Tibial artery (tissue), 4 donors: ENCODE measurements around the gene NUP210.
A peak's percentile ranks its signal among the peaks of the same experiment; 100 is the strongest.

Source experiments
- DNase-seq, 2 donors: peaks; one replicate each; pipeline ENCODE4 v3.0.0-alpha.2; 2019
- H3K27ac ChIP-seq, 2 donors: fragments of 200-600 bp; sonication (generic) in 1 of 2; 1 replicate in 1 of 2; 2 replicates in 1 of 2; pipeline ENCODE4 v1.5.1; 2018 to 2019; ENCODE audit warnings: mild to moderate bottlenecking in 1 of 2
- H3K27me3 ChIP-seq, 2 donors: fragments of 200-600 bp; sonication (generic) in 1 of 2; one replicate each; pipeline versions ENCODE4 v1.5.1 to v1.6.0; 2016 to 2019
- H3K36me3 ChIP-seq, 3 donors: fragments of 200-600 bp; sonication (generic) in 2 of 3; one replicate each; pipeline ENCODE4 v1.5.1; 2016 to 2019; ENCODE audit warnings: mild to moderate bottlenecking in 2 of 3
- H3K4me1 ChIP-seq, 4 donors: fragments of 200-600 bp; sonication (generic) in 2 of 4; 1 replicate in 3 of 4; 2 replicates in 1 of 4; pipeline ENCODE4 v1.5.1; 2016 to 2019
- H3K4me3 ChIP-seq, 2 donors: fragments of 200-600 bp; sonication (generic) in 1 of 2; 1 replicate in 1 of 2; 2 replicates in 1 of 2; pipeline ENCODE4 v1.5.1; 2018 to 2019; ENCODE audit warnings: mild to moderate bottlenecking in 2 of 2
- H3K9me3 ChIP-seq, 3 donors: fragments of 200-600 bp; sonication (generic) in 1 of 3; one replicate each; pipeline ENCODE4 v1.5.1; 2016 to 2019
- CTCF ChIP-seq, 2 experiments: fragments of 200-600 bp in 1 of 2; fragments of 450-650 bp in 1 of 2; IDR thresholded peaks; one replicate each; pipeline ENCODE4 v1.5.1; 2017 to 2019; ENCODE audit warnings: antibody characterized with exemption in 2 of 2, mild to moderate bottlenecking in 1 of 2, moderate library complexity in 1 of 2
- intact Hi-C: fragments of 100-400 bp; cut with DNase I; formaldehyde crosslinking; loops from one replicate; pipeline ENCODE4 v1.15.0; 2023; ENCODE audit warnings: low total_unique reads

Gene NUP210

DNA sequence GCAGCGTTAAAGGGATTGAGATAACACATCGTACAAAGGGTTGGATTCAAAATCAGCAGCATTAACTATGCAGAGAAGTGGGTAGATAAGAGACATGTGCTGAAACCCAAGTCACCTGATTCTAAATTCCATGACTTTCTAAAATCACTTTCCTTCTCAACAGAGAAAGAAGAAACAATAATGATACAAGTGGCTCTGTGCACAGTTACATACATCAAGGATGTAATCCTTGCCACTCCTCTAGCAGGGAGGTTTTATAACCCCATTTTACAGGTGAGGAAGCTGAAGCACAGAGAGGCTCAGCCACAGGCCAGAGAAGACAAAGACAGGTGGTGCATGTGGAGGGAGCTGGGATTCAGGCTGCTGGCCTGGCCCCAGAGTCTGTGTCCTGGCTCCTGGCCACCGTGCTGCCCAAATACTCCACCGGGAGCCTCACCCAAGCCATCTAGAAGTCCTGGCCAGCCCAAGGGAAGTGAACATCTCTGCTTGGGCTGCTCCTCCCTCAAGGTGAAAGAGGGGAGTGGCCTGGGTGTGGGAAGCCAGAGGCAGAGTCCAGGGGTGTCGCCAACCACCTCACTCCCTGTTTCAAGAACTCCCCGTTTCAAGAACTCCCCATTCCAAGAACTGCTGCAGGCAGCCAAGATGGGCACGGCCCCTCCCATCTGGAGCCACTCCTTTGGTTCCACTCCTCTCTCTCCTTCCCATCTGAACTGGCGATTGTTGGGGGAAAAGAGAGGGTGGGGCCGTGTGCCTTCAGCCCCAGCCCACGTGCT lies 147.1 kb downstream of the NUP210 start:
- H3K9me3 ChIP-seq, result peaks cover 0 to 17% (median 6%) of the 10 kb centered on the region in 3 donors
- H3K4me1 ChIP-seq, result peaks cover 0 to 6% (median 2%) of the 10 kb centered on the region in 4 donors
- TF ChIP-seq CTCF (IDR thresholded peaks at IDR 0.05), result no peak
- intact Hi-C loops, result no loop called here
- H3K27me3 ChIP-seq, result peaks cover 0 to 39% of the 10 kb centered on the region in 2 donors
- no peak overlapping the region for H3K27ac ChIP-seq
- peak in 1 of 2 donors; percentile 32 for DNase-seq
- no peaks in the 10 kb centered on the region for H3K36me3 ChIP-seq
- no peak overlapping the region for H3K4me3 ChIP-seq

GRCh38 chr3:13269711-13270378 lies 150.3 kb downstream of the NUP210 start:
- intact Hi-C loops, result no loop called here
- no peak for TF ChIP-seq CTCF (IDR thresholded peaks at IDR 0.05)
- peaks cover 0 to 17% (median 6%) of the 10 kb centered on the region in 3 donors for H3K9me3 ChIP-seq
- no peak overlapping the region for H3K4me3 ChIP-seq
- H3K27ac ChIP-seq, result no peak overlapping the region
- no peaks in the 10 kb centered on the region for H3K36me3 ChIP-seq
- no peaks in the 10 kb centered on the region for H3K4me1 ChIP-seq
- DNase-seq, result no peak
- H3K27me3 ChIP-seq, result peaks cover 0 to 36% of the 10 kb centered on the region in 2 donors

- intact Hi-C loops, result no loop called here
- TF ChIP-seq CTCF (IDR thresholded peaks at IDR 0.05), result no peak
- H3K36me3 ChIP-seq, result no peaks in the 10 kb centered on the region
- peaks cover 0 to 28% of the 10 kb centered on the region in 2 donors for H3K27me3 ChIP-seq
- H3K4me3 ChIP-seq, result no peak overlapping the region
- no peak overlapping the region for H3K27ac ChIP-seq
- H3K9me3 ChIP-seq, result peaks cover 0 to 17% (median 6%) of the 10 kb centered on the region in 3 donors
- H3K4me1 ChIP-seq, result peaks cover 0 to 4% (median under 1%) of the 10 kb centered on the region in 4 donors
- DNase-seq, result no peak
These were observed 151.1 kb downstream of the NUP210 start for GRCh38 chr3:13268961-13269441.

DNA sequence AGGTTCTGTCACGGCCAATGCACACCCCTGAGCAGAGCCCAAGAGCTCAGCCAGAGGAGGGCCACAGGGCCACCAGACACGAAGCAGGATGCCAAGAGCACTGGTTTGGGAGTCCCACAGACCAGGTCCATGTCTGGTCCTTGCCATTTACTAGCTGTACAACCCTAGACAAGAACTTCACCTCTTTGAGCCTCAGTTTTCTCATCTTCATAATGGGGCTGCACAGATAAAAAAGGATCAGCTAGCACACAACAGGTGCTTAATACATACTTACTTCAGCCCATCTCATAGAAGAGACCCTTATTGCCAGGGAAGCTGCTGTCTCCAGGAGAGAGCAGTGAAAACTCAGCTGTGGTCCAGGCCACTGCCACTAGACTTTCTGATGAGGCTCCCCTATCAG lies 152.0 kb downstream of the NUP210 start:
- H3K9me3 ChIP-seq, result peaks cover 0 to 17% (median 6%) of the 10 kb centered on the region in 3 donors
- H3K4me3 ChIP-seq, result no peak overlapping the region
- no peak for DNase-seq
- no peak overlapping the region for H3K27ac ChIP-seq
- H3K36me3 ChIP-seq, result no peaks in the 10 kb centered on the region
- TF ChIP-seq CTCF (IDR thresholded peaks at IDR 0.05), result no peak
- H3K27me3 ChIP-seq, result peaks cover 0 to 22% of the 10 kb centered on the region in 2 donors
- intact Hi-C loops, result no loop called here
- H3K4me1 ChIP-seq, result peaks cover 0 to 4% (median 2%) of the 10 kb centered on the region in 4 donors

GRCh38 chr3:13266651-13267362 lies 153.3 kb downstream of the NUP210 start:
- no peak for DNase-seq
- no peak overlapping the region for H3K4me3 ChIP-seq
- TF ChIP-seq CTCF (IDR thresholded peaks at IDR 0.05), result no peak
- H3K4me1 ChIP-seq, result peaks cover 0 to 4% (median 2%) of the 10 kb centered on the region in 4 donors
- no peaks in the 10 kb centered on the region for H3K36me3 ChIP-seq
- no peak overlapping the region for H3K27ac ChIP-seq
- intact Hi-C loops, result no loop called here
- peaks cover 0 to 19% of the 10 kb centered on the region in 2 donors for H3K27me3 ChIP-seq
- peaks cover 0 to 17% (median 6%) of the 10 kb centered on the region in 3 donors for H3K9me3 ChIP-seq
